GM04503 (cell line): Measurements from ENCODE around the gene MUC6.

Experiments
- DNase-seq: peaks from one replicate; pipeline ENCODE4 v3.0.0-alpha.2; 2012; ENCODE audit warnings: low read depth

The MUC6 gene

GRCh38 chr11:1037506-1038055, 1.1 kb upstream of the MUC6 start:
- DNase-seq: no peak

GRCh38 chr11:1036931-1037330, 413 bp upstream of the MUC6 start:
- no peak for DNase-seq

GRCh38 chr11:1035577-1036283, 788 bp downstream of the MUC6 start:
- DNase-seq: no peak

GRCh38 chr11:1034456-1035295, 1.8 kb downstream of the MUC6 start:
- DNase-seq: no peak

- DNase-seq: no peak
Measured at GRCh38 chr11:1034001-1034400, 2.5 kb downstream of the MUC6 start.

GRCh38 chr11:1033016-1033798, 3.3 kb downstream of the MUC6 start:
- no peak for DNase-seq

GRCh38 chr11:1032310-1032891, 4.1 kb downstream of the MUC6 start:
- DNase-seq: no peak

GRCh38 chr11:1031121-1031899, 5.2 kb downstream of the MUC6 start:
- no peak for DNase-seq

GRCh38 chr11:1030556-1030955, 6.0 kb downstream of the MUC6 start:
- DNase-seq: no peak

GRCh38 chr11:1030086-1030485, 6.4 kb downstream of the MUC6 start:
- no peak for DNase-seq

GRCh38 chr11:1029654-1030053, 6.9 kb downstream of the MUC6 start:
- DNase-seq: no peak

GRCh38 chr11:1029051-1029450, 7.5 kb downstream of the MUC6 start:
- no peak for DNase-seq

GRCh38 chr11:1028616-1029015, 7.9 kb downstream of the MUC6 start:
- DNase-seq: no peak

GRCh38 chr11:1028291-1028540, 8.3 kb downstream of the MUC6 start:
- DNase-seq: no peak

- DNase-seq: no peak
Measured at GRCh38 chr11:1027483-1028290, 8.8 kb downstream of the MUC6 start.

- no peak for DNase-seq
Measured at GRCh38 chr11:1026641-1027482, 9.7 kb downstream of the MUC6 start.

- no peak for DNase-seq
Measured at GRCh38 chr11:1026163-1026450, 10.4 kb downstream of the MUC6 start.

- DNase-seq: no peak
Measured at GRCh38 chr11:1025410-1026162, 10.9 kb downstream of the MUC6 start.
